ENCODE data around the gene ZNF280D. TPM values are rescaled to one million over a fixed set of nuclear protein-coding genes. Genes with fewer than 3 reads are reported as not detected.

Gene ZNF280D
- total RNA-seq, 4 donors from 2014 or later = 22.4 to 79.2 (median 43.3) TPM

DNA sequence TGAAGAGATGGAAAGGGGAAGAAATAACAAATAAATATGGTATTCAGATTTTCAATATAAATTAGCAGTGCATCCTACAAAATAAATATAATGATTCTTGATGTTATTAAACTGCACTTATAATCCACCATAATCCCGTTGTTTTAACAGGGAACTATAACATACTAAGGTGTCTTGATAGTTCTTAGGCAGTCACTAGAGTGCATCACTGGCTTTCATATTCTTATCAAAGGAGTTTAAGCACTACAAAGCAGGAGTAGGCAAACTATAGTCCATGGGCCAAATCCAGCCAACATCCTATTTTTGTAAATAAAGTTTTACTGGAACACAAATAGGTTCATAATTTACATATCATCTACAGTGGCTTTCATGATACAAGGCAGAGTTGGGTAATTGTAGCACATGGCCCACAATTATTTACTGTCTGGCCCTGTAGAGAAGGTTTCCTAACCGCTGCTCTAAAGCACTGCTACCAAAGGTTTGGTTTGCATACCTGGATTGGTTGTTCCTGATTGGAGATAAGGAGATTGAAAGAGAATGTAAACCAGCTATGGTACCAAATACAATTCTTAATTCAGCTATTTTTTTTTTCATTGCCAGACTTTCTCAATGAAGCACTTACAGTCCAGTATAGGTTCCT is 104.3 kb downstream of the ZNF280D start:
- Histone ChIP-seq H3K27me3 (no peaks in the 10 kb centered on the region), H3K4me1 (peaks cover 0 to 7% (median 0%) of the 10 kb centered on the region in 4 donors), H3K27ac (no peak overlapping the region), H3K4me3 (no peak overlapping the region), H3K9me3 (no peaks in the 10 kb centered on the region), H3K36me3 (peaks cover 0 to 9% (median 0%) of the 10 kb centered on the region in 4 donors)
- intact Hi-C loops (cut with DNase I; ENCODE audit: low total_unique reads) (no loop called here), in situ Hi-C loops (cut with MboI; ENCODE audit: low pct_ligation_motif_present in 1 of 4, low pct_unique_long_range_greater_than_20kb in 1 of 4, low sequenced_read_pairs in 3 of 4) (no loop called here)
- WGBS, 2 donors (ENCODE audit: low coverage in 1 of 2) = 90 to 95% methylated on average over 2 of the region's 2 CpGs
- no peak for DNase-seq
- TF ChIP-seq EP300 (IDR thresholded peaks at IDR 0.05; ENCODE audit: low read depth) = no peak
- TF ChIP-seq POLR2A (IDR thresholded peaks at IDR 0.05) = no peak
- TF ChIP-seq POLR2AphosphoS5 (IDR thresholded peaks at IDR 0.05) = no peak
- TF ChIP-seq, protein P1, sequence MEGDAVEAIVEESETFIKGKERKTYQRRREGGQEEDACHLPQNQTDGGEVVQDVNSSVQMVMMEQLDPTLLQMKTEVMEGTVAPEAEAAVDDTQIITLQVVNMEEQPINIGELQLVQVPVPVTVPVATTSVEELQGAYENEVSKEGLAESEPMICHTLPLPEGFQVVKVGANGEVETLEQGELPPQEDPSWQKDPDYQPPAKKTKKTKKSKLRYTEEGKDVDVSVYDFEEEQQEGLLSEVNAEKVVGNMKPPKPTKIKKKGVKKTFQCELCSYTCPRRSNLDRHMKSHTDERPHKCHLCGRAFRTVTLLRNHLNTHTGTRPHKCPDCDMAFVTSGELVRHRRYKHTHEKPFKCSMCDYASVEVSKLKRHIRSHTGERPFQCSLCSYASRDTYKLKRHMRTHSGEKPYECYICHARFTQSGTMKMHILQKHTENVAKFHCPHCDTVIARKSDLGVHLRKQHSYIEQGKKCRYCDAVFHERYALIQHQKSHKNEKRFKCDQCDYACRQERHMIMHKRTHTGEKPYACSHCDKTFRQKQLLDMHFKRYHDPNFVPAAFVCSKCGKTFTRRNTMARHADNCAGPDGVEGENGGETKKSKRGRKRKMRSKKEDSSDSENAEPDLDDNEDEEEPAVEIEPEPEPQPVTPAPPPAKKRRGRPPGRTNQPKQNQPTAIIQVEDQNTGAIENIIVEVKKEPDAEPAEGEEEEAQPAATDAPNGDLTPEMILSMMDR (IDR thresholded peaks at IDR 0.05) = no peak

GRCh38 chr15:56619887-56620286 is 113.4 kb downstream of the ZNF280D start:
- Histone ChIP-seq H3K36me3 (no peaks in the 10 kb centered on the region), H3K9me3 (no peaks in the 10 kb centered on the region), H3K27me3 (no peaks in the 10 kb centered on the region), H3K4me3 (no peak overlapping the region), H3K4me1 (no peaks in the 10 kb centered on the region), H3K27ac (no peak overlapping the region)
- TF ChIP-seq POLR2AphosphoS5 (IDR thresholded peaks at IDR 0.05) (no peak), EP300 (IDR thresholded peaks at IDR 0.05; ENCODE audit: low read depth) (no peak), POLR2A (IDR thresholded peaks at IDR 0.05) (no peak)
- TF ChIP-seq, protein P1 (IDR thresholded peaks at IDR 0.05) = no peak
- 61 to 63% methylated on average over 2 of the region's 2 CpGs for WGBS, 2 donors (ENCODE audit: low coverage in 1 of 2)
- in situ Hi-C loops (cut with MboI; ENCODE audit: low pct_ligation_motif_present in 1 of 4, low pct_unique_long_range_greater_than_20kb in 1 of 4, low sequenced_read_pairs in 3 of 4) = no loop called here
- no peak for DNase-seq
- intact Hi-C loops (cut with DNase I; ENCODE audit: low total_unique reads) = no loop called here

DNA sequence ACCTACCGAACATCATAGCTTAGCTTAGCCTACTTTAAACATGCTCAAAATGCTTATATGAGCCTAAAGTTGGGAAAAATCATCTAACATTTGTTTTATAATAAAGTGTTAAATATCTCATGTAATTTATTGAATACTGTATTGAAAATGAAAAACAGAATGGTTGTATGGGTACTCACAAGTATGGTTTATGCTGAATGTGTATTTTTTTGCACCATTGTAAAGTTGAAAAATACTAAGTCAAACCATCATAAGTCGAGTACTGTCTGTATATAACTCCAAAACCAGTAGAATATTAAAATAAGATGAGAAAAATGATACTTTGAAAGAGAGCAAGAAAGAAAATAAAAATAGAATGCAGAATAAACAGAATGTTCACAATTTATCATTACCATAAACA is 115.7 kb downstream of the ZNF280D start:
- H3K4me1 ChIP-seq = no peaks in the 10 kb centered on the region
- in situ Hi-C loops (cut with MboI; ENCODE audit: low pct_ligation_motif_present in 1 of 4, low pct_unique_long_range_greater_than_20kb in 1 of 4, low sequenced_read_pairs in 3 of 4) = no loop called here
- no peak for DNase-seq
- H3K4me3 ChIP-seq = no peak overlapping the region
- no peak for TF ChIP-seq POLR2A (IDR thresholded peaks at IDR 0.05)
- no peak for TF ChIP-seq EP300 (IDR thresholded peaks at IDR 0.05; ENCODE audit: low read depth)
- TF ChIP-seq, protein P1 (IDR thresholded peaks at IDR 0.05) = no peak
- no peak for TF ChIP-seq POLR2AphosphoS5 (IDR thresholded peaks at IDR 0.05)
- H3K9me3 ChIP-seq = no peaks in the 10 kb centered on the region
- no peak overlapping the region for H3K27ac ChIP-seq
- H3K36me3 ChIP-seq = no peaks in the 10 kb centered on the region
- intact Hi-C loops (cut with DNase I; ENCODE audit: low total_unique reads) = no loop called here
- WGBS, 2 donors (ENCODE audit: low coverage in 1 of 2) = 83 to 100% methylated on average over 2 of the region's 2 CpGs
- no peaks in the 10 kb centered on the region for H3K27me3 ChIP-seq

DNA sequence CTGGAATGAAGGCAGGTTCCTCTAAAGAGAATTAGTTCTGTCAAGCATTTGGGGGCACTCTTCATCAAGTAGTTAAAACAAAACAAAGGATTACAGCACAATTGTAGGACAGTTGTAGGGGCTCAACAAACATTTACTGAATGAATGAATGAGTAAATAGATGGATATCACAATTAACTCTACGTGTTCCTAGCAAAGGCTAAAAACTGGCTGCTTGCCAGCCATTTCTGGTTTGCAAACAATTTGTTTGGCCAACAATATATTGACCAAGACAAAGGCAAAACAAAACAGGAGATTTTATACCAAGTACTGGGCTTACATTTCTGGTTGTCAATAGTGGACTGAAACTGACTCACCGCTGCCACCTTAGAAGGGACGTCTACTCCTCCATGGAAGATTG is 116.8 kb downstream of the ZNF280D start:
- Histone ChIP-seq H3K4me1 (no peaks in the 10 kb centered on the region), H3K9me3 (no peaks in the 10 kb centered on the region), H3K4me3 (no peak overlapping the region), H3K27ac (no peak overlapping the region), H3K36me3 (no peaks in the 10 kb centered on the region), H3K27me3 (no peaks in the 10 kb centered on the region)
- intact Hi-C loops (cut with DNase I; ENCODE audit: low total_unique reads) = no loop called here
- DNase-seq = no peak
- in situ Hi-C loops (cut with MboI; ENCODE audit: low pct_ligation_motif_present in 1 of 4, low pct_unique_long_range_greater_than_20kb in 1 of 4, low sequenced_read_pairs in 3 of 4) = no loop called here
- WGBS, 2 donors (ENCODE audit: low coverage in 1 of 2) = 80 to 87% methylated on average over 3 of the region's 3 CpGs
- no peak for TF ChIP-seq POLR2A (IDR thresholded peaks at IDR 0.05)
- no peak for TF ChIP-seq EP300 (IDR thresholded peaks at IDR 0.05; ENCODE audit: low read depth)
- no peak for TF ChIP-seq POLR2AphosphoS5 (IDR thresholded peaks at IDR 0.05)
- TF ChIP-seq, protein P1 (IDR thresholded peaks at IDR 0.05) = no peak

Measured in transverse colon (tissue), 4 donors.